A204.1 (cell line): ENCODE measurements around the gene RNF151.
"Not testable (repeated sequence)": the region's sequence is repeated elsewhere in the genome, so short reads cannot be mapped to it uniquely, and the experiment has no call there.

Experiments used
- FAIRE-seq: peaks from 2 replicates; lab custom pipeline; 2012; peaks lifted over from hg19 to GRCh38; lab: Jason Lieb, UNC

RNF151 gene

DNA sequence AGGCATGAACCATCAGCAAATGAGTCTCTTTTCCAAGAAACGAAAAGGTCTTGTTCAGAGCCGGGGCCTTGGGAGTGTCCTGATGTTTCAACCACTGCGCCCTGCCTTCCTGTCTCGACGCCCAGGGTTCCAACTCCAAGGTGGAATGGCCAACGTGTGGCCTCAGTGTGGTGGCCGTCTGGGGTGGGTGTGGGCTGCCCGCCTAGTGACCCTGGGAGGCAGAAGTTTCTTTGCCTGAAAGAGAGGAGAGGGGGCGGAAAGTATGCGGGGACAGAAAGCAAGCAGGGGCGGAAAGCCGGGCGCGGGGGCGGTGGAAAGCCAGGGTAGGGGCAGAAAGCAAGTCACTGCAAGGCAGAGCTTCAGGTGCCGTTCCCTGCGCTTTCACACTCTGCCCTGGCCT is 27.7 kb upstream of the RNF151 start:
- no peak for FAIRE-seq

DNA sequence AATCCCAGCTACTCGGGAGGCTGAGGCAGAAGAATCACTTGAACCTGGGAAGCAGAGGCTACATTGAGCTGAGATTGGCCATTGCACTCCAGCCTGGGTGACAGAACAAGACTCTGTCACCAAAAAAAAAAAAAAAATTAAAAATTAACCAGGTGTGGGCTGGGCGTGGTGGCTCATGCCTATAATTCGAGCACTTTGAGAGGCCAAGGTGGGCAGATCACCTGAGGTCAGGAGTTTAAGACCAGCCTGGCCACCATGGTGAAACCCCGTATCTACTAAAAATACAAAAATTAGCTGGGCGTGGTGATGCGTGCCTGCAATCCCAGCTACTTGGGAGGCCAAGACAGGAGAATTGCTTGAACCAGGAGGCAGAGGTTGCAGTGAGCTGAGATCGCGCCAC is 26.8 kb upstream of the RNF151 start:
- not testable (repeated sequence) for FAIRE-seq

DNA sequence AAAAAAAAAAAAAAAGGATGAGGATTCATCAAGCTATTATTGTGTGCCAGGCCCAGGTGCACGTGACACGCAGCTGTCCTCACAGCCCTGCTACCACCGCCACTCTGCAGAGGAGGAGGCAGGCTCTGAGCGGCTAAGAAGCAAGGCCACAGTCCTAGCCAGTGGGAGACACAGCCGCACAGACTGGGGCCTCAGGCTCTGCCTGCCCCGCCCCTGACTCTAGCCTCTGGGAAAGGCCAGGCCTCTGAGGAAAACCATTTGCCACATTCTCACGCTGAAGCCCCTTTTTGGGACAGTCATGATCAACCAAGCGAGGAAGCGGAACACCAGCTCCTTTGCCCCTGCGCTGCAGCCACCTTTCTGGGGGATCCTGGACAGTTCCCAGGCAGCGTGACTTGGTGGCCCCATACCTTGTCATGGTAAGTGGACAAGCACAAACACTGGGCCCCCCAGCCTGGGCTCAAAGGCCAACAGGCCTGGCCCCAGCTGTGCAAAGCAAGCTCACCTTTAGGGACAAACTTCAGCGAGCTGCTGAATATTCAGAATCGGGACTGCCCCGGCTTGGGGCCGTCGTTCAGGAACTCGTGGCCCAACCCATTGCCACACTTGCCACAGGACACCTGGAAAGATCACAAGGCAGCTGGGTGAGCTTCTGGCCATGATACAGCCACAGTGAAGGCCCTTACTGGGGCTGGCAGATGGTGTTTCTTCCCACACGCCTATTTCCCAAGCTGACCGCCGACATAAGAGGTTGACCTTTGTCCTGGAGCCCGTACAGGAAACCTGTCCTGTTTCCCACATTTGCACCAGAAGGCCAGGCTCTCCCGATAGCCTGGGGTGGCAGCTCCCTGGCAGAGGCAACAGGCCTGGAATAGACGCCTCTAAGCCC is 26.1 kb upstream of the RNF151 start:
- no peak for FAIRE-seq

DNA sequence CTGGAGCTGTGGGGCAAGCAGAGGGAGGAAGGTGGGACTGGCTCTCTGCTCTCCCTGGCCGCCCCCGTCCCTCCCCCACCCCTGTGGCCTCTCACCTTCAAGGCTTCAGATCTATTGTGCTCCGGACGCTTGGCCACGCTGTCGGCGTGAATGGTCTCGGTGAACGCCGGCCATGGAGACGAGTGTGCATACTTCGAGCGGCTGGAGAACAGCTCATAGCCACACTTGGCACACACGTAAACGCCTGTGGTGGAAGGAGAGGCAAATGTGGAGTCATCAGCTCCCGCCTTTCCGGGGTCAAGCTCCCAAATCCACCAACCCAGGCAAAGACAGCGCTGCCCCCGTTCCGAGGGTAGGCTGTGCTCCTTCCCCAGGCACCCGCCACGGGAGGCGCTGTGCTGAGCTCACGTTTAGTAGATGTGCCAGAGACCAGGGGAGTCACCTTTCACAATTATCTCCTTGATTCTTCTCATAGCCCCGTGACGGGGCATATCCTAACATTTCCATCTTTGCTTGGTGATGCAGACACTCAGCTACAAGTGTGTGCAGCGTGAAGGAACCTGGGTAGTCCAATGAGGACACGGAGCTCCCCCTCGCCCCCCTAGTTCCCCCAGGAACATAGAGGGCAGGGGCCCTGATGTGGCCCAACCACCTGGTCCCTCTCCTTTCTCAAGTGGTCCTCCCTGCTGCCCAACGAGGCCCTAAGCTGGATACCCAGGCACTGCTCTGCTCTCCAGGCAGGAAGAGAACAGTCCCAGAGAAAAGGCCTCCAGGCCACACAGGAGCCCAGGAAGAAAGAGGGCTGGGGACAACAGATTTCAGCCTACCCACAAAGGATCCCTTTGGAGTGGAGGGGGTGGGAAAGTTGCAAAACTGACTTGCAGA is 25.3 kb upstream of the RNF151 start:
- FAIRE-seq, result no peak

DNA sequence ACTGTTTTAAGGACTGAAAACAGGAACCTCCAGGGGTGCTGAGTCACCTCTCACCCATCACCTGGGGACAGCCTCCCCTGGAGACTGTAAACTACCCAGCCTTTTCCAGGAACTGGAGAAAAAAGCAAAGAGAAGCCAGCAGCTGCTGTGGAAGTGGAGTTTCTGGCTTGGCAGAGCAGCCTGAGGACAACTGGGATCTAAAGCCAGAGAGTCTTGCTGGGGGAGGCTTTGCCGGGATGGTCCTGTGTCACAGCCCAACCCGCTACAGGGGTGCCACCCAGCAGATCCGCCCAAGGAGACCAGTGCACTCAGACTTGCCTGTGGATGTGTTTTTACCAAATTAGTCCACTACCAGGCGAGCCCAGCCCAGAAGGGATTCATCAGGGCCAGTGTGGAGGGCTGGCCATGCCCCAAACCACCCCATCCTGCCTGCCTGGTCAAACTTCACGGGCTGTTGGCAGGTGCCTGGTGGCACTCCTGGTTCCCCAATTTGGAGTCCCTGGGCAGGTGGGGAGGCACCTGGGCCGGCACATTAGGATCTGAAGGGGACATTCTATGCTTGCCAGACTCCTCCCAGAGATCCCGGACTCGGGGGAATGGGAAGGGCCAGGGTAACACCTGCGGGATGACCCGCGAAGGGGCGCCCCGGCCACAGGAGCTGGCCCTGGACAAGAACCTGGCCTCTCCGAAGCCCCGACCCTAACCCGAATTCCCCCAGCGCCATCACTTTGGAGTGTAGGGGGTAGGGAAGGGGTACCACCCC is 24.4 kb upstream of the RNF151 start:
- no peak for FAIRE-seq

DNA sequence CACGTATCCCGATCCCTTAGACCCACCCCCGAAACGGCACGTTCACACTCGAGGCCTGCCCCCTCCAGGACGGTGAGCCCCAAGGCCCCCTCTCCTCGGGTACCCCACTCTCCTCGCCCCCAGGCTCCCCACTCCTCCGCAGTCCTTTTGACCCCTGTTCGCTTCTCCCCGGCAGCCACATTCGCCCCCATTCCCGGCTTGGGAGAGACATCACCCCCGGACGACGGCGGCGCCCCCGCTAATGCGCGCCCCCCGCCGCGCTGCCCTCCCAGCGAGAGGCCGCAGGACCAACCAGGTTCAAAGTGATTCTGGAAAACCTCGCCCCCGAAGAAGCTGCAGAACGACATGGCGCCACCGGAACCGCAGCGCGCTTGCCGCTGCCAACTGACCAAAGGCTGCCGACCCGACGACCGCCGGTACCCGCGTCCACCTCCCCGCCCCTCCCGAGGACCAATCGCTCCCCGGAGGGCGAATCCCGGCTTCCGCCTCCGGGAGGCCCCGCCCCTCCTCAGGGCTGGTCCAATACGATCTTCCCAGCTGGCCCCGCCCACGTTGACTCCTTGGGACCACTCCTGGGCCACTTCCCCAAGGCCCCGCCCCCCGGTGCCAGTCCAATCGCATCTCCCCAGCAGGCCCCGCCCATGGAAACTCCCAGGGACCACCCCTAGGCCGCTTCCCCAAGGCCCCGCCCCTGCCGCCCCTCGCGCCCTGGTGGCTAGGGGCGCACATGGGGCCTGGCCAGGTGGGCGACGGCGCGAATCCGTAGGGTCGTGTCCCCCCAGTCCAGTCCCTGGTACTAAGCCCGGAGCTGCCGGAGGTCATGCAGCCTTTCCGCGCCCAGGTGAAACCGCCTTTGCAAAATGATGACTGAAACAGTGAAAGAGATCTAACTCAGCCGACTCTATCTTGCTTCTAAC is 23.6 kb upstream of the RNF151 start, which contains the start of gene MSRB1:
MSRB1 (minus strand) TSS at position 390 of the 917 bp plus-strand sequence; CDS start at position 347, 43 bp downstream.
- peak; percentile 96 for FAIRE-seq

DNA sequence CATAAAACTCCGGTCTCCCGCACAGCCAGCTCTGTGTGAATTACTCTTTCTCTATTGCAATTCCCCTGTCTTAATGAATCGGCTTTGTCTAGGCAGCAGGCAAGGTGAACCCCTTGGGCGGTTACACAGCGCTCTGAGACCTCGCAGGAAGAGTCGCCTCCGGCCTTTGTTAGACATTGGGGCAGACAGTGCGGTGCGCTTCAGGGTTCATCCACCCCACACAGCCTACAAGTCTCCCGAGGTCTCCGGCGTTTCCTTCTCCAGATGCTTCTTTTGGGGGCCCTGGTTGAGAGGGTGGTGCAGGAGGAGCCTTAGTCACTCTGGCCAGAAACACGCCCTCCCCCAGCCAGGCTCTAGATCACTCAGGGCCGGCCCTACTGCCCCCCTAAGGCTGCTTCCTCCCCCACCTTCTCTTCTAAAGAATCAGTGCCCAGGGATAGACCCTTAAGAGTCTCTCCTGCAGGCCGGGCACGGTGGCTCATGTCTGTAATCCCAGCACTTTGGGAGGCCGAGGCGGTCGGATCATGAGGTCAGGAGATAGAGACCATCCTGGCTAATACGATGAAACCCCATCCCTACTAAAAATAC is 21.9 kb upstream of the RNF151 start:
- no peak for FAIRE-seq

DNA sequence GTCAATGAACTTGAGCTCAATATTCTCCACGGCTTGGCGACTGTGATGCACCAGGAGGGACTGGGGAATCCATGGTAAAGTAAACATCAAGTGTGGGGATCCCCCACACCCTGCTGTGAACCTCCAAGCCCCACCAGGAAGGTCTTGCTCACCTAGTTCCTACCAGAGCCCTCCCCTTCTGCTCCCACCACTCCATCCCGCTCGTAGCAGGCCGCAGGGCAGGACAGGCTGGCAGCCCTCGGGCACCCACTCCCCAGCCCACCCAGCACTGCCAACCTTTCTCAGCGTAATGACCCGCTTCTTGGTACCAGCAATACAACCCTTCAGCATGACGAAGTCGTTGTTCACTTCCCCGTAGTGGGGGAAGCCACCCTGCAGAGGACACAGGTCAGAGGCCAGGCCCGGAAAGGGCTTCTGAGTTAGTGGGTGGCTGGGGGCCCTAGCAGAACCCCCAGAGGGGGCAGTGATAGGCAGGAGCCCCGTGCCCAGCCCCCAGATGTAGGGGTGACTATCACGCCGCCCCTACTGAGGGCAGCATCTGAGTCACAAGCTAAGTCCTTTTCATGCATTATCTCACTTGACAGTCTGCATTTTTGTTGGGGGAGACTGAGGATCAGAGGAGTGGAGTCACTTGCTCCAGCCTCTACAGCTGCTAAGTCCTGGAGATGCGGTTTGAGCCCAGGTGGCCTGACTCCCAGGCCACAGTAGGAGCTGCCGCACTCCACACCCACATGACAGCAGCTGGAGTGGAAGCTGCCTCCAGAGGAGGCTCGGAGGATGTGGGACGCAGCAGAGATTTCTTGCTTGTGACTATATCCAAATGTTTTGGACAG is 20.9 kb upstream of the RNF151 start:
- FAIRE-seq, result no peak

DNA sequence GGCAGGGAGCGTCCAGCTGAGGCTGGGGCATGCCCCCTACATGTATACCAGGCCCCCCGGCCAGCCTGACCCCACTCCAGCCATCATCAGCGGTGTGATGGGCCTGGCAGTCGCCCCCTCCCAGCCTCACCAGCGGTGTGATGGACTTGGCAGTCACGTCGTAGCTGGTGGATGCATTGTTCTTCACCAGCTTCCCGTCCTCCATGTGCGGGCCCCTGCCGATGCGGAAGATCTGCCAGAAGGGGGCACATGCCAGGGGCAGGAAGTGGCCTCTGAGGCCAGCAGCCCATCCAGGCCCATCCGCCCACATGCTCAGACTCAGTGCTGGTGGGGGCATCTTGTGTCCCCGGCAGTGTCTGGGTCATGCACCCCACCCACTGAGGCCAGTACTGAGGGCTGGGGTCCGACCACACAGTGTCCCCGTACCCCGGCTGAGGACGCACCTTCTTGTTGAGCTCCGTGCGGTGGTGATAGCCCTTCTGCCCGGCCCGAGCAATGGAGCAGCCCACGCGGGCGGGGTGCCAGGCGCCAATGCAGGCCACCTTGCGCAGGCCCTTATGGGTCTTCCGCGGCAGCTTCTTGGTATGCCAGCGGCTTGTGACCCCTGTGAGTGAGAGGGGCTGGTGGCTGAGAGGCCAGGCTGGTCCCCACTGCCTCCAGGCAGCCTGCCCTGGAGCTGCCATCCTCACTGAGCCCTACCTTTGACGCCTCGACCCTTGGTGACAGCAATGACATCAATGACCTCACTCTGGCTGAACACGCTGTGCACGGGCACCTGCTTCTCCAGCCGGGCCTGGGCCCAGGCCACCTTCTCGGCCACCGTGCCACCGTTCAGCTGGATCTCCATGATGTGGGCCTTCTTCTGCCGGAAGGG is 19.9 kb upstream of the RNF151 start:
- no peak for FAIRE-seq

DNA sequence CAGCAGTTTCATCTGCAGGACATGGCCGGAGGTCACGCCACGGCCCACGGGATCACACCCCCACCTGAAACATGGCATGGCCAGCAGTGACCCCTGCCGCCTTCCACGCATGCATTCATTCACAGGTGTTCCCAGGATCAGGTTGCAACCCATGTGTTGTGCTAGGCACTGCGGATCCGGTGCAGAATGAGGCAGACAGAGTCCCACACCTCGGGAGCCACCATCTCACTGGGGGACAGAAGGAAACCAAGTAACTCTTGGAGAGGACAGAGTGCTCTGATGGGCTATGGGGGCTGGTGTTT is 19.3 kb upstream of the RNF151 start:
- FAIRE-seq, result no peak

DNA sequence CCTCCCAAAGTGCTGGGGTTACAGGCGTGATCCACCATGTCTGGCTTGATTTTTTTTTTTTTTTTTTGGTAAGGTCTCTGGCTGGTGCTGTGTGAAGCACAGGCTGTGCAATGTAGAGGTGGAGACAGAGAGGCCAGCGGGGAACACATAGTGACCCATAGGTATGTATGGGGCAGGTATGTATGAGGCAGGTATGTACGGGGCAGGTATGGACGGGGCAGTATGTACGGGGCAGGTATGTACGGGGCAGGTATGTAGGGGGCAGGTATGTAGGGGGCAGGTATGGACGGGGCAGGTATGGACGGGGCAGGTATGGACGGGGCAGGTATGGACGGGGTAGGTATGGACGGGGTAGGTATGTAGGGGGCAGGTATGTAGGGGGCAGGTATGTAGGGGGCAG is 17.1 kb upstream of the RNF151 start:
- no peak for FAIRE-seq

DNA sequence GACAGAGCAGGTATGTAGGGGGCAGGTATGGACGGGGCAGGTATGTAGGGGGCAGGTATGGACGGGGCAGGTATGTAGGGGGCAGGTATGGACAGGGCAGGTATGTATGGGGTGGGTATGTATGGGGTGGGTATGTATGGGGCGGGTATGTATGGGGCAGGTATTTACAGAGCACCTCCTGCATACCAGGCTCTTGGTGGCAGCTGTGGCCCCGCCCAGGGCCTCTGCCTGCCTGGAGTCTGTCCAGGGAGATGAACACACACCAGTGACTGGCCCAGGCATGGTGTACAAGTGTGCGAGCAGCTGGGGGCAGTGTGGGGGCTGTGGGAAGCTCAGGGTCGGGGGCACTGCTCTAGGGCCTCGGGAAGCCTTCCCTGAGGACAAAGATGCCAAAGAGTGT is 16.6 kb upstream of the RNF151 start:
- no peak for FAIRE-seq

DNA sequence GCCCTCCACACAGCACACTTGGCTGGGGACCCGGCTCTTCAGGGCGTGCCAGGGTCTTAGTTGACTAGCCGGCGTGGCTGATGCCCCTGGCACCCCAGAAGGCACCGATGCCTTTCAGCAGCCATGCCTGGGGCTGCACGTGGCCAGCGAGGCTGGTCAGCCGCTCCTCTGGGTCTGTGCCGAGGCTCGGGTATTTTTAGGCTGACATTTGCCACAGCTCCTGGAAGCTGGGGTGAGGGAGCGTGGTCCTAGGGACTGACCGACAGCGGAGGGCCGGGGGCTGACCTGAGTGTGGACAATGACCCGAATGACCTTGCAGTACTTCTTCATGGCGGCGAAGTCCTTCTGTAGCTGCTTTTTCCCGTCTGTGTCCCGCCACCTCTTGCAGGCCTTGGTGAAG is 16.1 kb upstream of the RNF151 start:
- no peak for FAIRE-seq

DNA sequence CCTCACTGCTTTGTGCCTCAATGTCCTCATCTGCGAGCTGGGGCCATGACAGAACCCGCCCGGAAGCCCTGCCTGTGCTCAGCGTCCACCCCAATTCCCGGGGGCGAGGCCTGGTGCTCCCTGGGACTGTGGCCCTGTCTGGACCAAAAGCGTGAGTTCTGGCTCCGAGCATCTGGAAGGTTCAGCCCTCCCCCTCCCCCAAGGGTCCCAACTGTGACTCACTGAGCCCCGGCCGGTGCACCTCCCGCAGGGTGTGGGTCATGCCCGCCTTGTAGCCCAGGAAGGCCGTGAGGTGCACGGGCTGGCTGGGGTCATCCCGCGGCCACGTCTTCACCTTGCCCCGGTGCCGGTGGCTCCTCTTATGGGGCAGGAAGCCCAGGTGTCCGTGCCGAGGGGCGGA is 12.9 kb upstream of the RNF151 start:
- FAIRE-seq, result no peak

DNA sequence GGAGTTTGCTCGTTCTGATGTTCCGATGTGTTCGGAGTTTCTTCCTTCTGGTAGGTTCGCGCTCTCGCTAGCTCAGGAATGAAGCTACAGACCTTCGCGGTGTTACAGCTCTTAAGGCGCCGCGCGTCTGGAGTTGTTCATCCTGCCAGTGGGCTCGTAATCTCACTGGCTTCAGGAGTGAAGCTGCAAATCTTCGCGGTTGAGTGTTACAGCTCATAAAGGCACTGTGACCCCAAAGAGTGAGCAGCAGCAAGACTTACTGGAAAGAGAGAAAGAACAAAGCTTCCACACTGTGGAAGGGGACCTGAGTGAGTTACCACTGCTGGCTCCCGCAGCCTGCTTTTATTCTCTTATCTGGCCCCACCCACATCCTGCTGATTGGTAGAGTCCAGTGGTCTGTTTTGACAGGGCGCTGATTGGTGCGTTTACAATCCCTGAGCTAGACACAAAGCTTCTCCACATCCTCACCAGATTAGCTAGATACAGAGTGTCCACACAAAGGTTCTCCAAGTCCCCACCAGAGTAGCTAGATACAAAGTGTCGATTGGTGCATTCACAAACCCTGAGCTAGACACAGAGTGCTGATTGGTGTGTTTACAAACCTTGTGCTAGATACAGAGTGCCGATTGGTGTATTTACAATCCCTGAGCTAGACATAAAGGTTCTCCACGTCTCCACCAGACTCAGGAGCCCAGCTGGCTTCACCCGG is 9.1 kb upstream of the RNF151 start:
- not testable (repeated sequence) for FAIRE-seq

DNA sequence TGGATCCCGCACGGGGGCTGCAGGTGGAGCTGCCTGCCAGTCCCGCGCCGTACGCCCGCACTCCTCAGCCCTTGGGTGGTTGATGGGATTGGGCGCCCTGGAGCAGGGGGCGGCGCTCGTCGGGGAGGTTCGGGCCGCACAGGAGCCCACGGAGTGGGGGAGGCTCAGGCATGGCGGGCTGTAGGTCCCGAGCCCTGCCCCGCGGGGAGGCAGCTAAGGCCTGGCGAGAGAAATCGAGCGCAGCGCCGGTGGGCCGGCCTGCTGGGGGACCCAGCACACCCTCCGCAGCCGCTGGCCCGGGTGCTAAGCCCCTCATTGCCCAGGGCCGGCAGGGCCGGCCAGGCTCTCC is 8.5 kb upstream of the RNF151 start:
- not testable (repeated sequence) for FAIRE-seq

DNA sequence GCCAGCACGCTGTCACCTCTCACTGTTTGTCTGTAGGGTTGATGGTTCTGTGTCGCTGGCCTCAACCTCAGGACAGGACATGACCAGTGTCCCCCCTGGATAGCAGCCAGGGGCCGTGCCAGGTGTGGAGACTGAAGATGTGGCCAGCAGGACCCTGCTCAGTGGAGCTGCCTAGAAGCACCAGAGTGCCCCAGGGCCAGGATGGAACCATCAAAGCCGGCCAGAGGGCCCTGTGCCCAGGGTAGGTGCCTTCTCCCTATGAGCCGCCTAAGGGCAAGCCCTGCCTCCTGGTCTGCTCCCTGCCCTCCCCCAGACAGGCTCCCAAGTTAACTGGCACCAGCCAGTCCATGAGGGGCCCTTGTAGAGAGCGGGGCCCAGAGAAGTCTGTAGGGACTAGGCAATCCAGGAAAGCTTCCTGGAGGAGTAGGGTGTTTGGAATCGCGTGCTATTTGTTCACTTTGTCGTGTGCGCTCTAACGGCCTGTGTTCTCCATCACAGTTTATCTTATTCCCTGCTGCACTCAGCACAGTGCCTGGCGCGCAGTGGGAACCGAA is 7.9 kb upstream of the RNF151 start:
- no peak for FAIRE-seq

DNA sequence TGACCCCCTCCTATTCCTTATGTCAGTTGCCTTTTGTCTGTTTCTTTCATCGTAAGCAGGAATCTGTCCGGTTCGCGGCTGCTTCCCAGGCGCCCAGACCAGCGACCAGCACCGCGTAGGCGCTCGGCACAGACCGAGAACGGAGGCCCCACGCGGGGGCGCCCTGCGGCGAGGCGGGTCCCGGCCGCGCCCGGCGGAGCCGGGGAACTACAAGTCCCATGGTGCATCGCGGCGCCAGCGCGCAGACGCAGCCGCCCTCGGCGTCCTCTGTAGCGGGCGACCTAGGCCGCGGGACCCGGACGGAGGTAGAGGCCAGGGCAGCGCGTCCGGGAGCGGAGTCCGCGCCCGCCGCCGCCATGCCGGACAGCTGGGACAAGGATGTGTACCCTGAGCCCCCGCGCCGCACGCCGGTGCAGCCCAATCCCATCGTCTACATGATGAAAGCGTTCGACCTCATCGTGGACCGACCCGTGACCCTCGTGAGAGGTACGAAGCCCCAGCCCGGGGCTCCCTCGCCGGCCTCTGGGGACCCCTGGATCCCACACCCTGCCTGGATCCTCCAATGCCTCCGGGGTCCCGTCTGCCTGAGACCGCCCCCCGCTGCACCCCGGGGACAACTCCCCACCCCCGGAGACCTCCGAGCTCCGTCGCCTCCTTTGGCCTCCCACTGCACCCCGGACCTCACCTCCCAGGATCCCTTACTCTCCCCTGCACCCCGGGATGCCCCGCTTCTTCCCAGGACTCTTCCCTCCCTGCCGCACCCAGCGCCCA is 7.2 kb upstream of the RNF151 start, which contains the start of gene NDUFB10:
NDUFB10 (plus strand) TSS at position 270 of the 771 bp plus-strand sequence; CDS start at position 357, 87 bp downstream.
- FAIRE-seq, result no peak
